HG03575 (cell line): ENCODE results near the gene KIFC3.
"Not testable (repeated sequence)": the region's sequence is repeated elsewhere in the genome, so short reads cannot be mapped to it uniquely, and the experiment has no call there.

Experiments used
- ATAC-seq: cut with Tn5 transposase; IDR thresholded peaks from one replicate; pipeline ENCODE4 v1.9.1; 2021; ENCODE audit not compliant: unreplicated experiment, insufficient number of reproducible peaks, low FRiP score; ENCODE audit errors: extremely low read depth

Gene KIFC3

DNA sequence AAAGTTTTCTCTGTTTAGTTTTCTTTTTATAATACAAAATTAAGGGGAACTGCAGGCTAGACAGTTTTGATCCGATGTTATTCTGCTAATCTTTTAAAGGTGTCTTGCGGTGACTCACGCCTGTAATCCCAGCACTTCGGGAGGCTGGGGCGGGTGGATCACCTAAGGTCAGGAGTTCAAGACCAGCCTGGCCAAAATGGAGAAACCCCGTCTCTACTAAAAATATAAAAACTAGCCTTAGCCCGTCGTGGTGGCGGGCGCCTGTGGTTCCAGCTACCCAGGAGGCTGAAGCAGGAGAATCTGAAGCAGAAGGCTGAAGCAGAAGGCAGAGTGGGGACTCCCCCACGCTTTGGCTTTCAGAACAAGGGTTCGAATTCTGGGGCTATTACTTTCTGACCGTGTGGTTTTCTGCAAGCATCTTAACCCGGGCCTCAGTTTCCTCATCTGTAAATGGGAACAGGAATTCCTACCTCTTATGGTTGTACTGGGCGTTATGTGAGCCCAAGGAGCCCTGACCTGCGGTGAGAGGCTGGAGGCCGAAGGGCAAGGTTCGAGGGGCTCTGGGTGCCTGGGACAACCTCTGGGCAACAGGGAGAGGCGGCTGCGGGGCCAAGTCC lies 67.9 kb downstream of the KIFC3 start:
- ATAC-seq = no peak

- ATAC-seq = no peak
These were observed 69.6 kb downstream of the KIFC3 start for GRCh38 chr16:57732714-57733113.

- no peak for ATAC-seq
These were observed 70.3 kb downstream of the KIFC3 start for GRCh38 chr16:57732037-57732436.

DNA sequence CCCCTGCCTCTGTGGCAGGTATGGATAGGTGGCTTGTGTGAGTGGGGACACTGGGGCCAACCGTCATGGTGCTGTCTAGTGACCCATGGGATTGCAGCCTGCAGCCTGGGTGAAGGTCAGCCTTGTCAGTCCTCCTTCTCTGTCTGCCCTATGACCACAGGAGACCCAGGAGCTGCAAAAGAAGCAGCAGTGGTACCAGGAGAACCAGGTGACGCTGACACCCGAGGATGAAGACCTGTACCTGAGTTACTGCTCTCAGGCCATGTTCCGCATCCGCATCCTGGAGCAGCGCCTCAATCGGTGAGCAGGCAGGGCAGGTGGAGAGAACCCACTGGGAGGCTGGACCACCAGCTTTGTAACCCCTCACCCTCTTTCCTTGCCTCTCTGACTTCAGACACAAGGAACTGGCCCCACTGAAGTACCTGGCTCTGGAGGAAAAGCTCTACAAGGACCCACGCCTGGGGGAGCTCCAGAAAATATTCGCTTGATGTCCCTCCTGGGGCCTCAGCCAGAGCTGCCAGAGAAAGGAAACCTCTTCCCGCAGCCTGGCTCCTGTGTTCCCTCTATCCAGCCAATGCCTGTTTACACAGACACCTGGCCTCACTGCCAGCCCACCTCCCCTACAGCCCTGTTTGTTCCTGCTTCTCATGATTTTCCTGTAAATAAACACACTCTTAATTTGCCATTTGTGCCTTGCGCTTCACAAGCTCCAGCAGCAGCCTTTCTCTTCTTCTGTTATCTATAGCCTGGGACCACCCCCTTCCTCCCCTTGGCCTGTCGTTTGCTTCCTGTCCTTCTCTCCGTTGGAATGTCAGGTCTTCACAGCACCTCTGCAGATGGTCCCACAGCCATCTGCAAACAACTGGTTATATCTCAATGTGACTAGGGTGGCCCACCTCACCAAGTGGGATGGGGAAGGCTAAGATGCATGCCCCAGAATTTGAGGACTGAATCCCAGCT lies 71.2 kb downstream of the KIFC3 start:
- no peak for ATAC-seq

GRCh38 chr16:57729852-57730251 lies 72.4 kb downstream of the KIFC3 start:
- ATAC-seq = not testable (repeated sequence)

GRCh38 chr16:57729182-57729484 lies 73.2 kb downstream of the KIFC3 start:
- no peak for ATAC-seq

DNA sequence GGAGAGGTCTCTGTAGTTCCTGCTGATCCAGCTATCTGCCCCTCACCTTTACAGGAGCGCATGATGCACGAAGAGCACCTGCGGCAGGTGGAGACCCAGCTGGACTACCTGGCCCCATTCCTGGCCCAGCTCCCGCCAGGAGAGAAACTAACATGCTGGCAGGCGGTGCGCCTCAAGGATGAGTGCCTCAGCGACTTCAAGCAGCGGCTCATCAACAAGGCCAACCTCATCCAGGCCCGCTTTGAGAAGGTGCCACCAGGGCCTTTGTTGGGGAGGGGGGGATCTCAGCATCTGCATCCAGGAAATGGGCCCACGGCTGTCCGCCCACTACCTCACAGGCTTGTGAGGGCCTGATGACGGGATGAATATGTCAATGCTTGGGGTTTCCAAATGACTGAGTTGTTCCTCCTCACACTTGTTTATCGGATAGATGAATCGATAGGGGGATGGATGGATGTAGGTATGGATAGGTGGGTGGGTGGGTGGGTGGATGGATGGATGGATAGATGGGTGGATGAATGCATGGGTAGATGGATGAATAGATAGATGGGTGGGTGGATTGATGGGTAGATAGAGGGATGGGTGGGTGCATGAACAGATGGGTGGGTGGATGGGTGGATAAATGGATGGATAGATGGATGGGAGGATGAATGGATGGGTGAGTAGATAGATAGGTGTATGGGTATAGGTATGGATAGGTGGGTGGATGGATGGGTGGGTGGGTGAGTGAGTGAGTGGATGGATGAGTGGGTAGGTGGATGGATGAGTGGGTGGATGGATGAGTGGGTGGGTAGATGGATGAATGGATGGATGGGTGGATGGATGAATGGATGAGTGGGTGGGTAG lies 73.7 kb downstream of the KIFC3 start:
- no peak for ATAC-seq

GRCh38 chr16:57727610-57728009 lies 74.7 kb downstream of the KIFC3 start:
- ATAC-seq = no peak

GRCh38 chr16:57726433-57726947 lies 75.8 kb downstream of the KIFC3 start:
- no peak for ATAC-seq

- ATAC-seq = no peak
These were observed 76.3 kb downstream of the KIFC3 start for GRCh38 chr16:57725976-57726375.

DNA sequence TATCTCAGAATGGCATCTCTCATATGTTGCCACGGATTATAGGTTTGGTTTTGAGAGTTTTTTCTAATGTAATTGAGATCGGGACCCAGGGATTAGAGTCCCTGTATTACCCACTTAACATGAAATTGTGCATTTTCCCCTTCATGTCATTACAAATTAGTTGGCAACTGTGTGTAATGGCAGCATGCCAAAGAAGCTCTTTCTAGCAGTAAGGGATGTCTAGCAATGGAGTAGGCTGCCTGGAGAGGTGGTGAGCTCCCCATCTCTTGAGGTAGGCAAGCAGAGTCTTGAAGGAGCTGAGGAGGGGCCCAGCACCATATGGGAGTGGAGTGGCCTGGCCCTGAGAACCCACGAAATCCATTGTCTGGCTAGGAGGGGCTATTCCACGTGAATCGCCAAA lies 76.7 kb downstream of the KIFC3 start:
- ATAC-seq = no peak

GRCh38 chr16:57725151-57725550 lies 77.1 kb downstream of the KIFC3 start:
- no peak for ATAC-seq

DNA sequence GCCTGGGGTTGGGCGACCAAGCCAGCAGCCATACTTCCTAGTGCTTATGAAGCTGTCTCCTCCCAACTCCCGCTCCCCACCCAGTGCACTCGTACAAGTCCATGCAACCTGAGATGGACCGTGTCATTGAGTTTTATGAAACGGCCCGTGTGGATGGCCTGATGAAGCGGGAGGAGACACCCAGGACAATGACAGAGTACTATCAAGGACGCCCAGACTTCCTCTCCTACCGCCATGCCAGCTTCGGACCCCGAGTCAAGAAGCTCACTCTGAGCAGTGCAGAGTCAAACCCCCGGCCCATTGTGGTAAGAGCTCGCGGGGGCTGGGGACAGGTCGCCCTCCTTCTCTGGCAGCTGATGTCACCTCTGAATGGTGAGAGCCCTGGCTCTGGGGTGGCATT lies 77.8 kb downstream of the KIFC3 start:
- ATAC-seq = no peak

DNA sequence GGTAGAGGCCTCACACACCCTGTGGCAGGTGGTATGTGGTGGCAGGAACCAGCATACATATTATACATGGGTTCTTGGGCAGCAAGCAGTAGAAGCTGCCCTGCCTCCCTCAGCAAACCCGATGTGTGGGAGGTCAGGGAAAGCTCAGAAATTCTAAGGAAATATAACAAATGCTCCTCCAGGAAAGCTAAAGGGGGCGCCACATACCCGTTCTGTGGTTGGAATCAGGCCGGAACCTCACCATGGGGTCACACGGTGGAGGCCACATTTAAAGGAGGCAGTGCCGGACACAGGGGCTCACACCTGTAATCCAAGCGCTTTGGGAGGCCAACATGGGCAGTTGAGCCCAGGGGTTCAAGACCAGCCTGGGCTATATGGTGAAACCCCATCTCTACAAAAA lies 79.1 kb downstream of the KIFC3 start:
- no peak for ATAC-seq

- no peak for ATAC-seq
These were observed 79.6 kb downstream of the KIFC3 start for GRCh38 chr16:57722651-57723050.

DNA sequence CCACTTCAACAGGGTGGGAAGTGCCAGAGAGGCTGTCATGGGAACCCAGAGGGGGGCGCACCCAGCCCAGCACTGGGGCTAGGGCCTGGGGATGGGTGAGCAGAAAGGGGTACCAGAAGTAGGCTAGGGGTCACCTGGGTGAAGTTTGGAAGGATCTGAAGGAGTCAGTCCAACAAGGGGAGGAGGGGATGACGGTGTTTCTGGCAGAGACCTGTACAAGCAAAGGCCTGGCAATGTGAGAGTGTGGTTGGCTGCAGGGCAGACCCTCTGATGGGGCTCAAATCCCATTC lies 80.1 kb downstream of the KIFC3 start:
- ATAC-seq = no peak

DNA sequence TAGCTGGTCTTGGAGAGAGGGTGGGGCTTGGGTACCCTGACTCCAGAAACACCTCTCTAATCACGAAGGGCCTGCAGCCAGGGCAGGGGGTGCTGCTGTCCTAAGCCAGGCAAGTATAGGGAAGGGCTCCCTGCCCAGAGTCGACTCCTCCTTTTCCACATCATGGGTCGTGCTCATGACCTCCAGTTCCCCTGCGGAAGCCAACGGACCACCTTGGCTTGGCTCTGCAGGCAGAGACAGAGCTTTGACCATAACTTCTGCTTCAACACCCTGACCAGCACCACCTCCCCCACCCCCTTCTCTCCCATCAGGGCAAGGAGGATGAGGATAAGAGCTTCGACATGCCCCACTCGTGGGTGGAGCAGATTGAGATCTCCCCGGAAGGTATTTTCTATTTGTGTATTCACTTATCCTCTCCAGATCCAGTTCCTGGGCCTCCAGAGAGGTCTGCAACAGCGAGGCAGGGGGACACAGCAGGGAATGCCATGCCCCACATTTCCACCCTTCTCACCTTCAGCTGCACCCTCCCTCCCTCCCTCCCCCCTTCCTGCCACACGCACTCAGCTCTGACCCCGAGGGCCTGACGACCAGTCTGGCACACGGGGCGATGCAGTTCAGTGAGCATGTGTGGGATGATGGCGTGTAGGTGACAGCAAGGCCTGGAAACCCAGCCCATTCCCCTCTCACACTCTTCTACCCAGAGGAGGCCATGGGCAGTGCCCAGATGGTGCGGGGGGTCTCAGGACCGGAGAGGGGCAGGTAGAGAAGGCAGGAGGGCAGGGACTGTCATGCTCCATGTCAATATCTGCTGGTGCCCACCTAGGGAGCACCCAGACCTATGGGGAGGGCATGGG lies 80.7 kb downstream of the KIFC3 start:
- ATAC-seq = no peak

DNA sequence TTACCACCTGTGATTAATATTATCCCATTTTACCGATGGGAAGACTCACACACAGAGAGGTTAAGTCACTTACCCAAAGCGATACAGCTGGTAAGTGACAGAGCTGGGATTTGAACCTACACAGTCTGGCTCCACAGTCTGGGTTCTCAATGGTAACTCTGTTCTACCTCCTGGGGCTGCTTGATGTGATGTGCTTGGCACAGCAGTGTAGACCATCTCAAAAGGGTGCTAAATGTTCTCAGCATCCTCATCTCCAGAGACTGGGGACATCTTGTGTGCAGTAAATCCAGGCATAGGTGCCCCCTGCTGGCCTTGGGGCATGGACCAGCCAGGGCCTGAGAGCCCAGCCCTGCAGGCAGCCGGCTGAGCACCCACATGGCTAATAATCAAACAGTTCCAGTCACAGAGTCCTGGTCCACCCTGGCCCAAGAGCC lies 82.1 kb downstream of the KIFC3 start:
- ATAC-seq = no peak

DNA sequence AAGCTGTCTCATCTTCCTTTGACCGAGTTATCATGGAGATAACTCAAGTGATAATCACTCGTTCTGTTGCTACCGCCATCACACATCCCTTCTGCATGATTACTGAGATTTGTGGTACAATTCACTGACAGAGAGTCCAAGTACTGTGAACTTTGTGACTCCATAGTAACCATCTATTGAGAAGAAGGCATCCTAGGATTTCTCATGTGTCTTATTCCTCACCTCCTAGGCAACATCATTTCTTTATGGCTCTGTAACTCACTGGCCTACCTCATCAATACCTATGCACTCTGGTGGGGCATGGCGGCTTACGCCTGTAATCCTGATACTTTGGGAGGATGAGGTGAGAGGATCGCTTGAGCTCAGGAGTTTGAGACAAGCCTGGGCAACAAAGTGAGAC lies 88.2 kb downstream of the KIFC3 start:
- ATAC-seq = no peak
